Nephron (organoid): ENCODE results near the gene PAQR8.
A peak's percentile ranks its signal among the peaks of the same experiment; 100 is the strongest.

Experiments
- H3K27ac Mint-ChIP-seq, 3 experiments: 2 replicates each; pipeline ENCODE4 v1.8.0; 2020; ENCODE audit warnings: mixed read lengths in 3 of 3, mild to moderate bottlenecking in 2 of 3, moderate library complexity in 1 of 3
- H3K27me3 Mint-ChIP-seq: 2 replicates; pipeline ENCODE4 v1.8.0; 2021; ENCODE audit warnings: low read depth, mild to moderate bottlenecking, moderate library complexity, mixed read lengths
- H3K36me3 Mint-ChIP-seq: 2 replicates; pipeline ENCODE4 v1.8.0; 2020; ENCODE audit warnings: low read depth, mixed read lengths
- H3K4me1 Mint-ChIP-seq: 2 replicates; pipeline ENCODE4 v1.8.0; 2020; ENCODE audit warnings: mixed read lengths
- H3K4me3 Mint-ChIP-seq, 3 experiments: 2 replicates each; pipeline ENCODE4 v1.8.0; 2020; ENCODE audit warnings: mild to moderate bottlenecking in 3 of 3, mixed read lengths in 3 of 3, moderate library complexity in 2 of 3
- H3K9me3 Mint-ChIP-seq: 2 replicates; pipeline ENCODE4 v1.8.0; 2020; ENCODE audit warnings: mixed read lengths
- TF ChIP-seq, protein P1 (sequence below), 3 experiments: fragments of 200-600 bp; sonication (generic); IDR thresholded peaks; one replicate each; pipeline ENCODE4 v1.5.0; 2021; ENCODE audit warnings: antibody characterized with exemption in 3 of 3; ENCODE audit not compliant: unreplicated experiment in 3 of 3

The PAQR8 gene

DNA sequence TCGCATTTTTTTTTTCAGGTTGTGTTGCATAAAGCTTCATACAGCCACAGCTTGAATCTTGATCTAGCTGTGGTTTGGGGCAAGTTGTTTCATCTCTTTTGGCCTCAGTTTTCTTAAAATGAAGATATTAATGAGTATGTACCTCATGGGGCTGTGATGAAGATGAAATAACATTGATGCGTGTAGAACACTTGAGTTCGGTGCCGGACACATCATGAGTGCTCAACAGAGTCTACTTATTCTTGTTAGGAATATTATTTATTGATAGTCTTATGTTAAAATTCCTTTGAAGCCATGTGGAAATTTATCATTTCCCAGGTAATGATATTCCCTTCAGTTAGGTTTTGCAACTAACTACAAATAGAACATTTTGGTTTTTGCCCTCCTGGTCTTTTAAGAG lies 3.4 kb downstream of the PAQR8 start:
- Mint-ChIP-seq H3K4me3 (no peak overlapping the region), H3K4me1 (peaks cover 17% of the 10 kb centered on the region), H3K27ac (no peak overlapping the region), H3K27me3 (peaks cover 14% of the 10 kb centered on the region), H3K9me3 (no peaks in the 10 kb centered on the region), H3K36me3 (no peaks in the 10 kb centered on the region)
- TF ChIP-seq, protein P1, sequence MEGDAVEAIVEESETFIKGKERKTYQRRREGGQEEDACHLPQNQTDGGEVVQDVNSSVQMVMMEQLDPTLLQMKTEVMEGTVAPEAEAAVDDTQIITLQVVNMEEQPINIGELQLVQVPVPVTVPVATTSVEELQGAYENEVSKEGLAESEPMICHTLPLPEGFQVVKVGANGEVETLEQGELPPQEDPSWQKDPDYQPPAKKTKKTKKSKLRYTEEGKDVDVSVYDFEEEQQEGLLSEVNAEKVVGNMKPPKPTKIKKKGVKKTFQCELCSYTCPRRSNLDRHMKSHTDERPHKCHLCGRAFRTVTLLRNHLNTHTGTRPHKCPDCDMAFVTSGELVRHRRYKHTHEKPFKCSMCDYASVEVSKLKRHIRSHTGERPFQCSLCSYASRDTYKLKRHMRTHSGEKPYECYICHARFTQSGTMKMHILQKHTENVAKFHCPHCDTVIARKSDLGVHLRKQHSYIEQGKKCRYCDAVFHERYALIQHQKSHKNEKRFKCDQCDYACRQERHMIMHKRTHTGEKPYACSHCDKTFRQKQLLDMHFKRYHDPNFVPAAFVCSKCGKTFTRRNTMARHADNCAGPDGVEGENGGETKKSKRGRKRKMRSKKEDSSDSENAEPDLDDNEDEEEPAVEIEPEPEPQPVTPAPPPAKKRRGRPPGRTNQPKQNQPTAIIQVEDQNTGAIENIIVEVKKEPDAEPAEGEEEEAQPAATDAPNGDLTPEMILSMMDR (IDR thresholded peaks at IDR 0.05; ENCODE audit: unreplicated experiment in 3 of 3): no peak

DNA sequence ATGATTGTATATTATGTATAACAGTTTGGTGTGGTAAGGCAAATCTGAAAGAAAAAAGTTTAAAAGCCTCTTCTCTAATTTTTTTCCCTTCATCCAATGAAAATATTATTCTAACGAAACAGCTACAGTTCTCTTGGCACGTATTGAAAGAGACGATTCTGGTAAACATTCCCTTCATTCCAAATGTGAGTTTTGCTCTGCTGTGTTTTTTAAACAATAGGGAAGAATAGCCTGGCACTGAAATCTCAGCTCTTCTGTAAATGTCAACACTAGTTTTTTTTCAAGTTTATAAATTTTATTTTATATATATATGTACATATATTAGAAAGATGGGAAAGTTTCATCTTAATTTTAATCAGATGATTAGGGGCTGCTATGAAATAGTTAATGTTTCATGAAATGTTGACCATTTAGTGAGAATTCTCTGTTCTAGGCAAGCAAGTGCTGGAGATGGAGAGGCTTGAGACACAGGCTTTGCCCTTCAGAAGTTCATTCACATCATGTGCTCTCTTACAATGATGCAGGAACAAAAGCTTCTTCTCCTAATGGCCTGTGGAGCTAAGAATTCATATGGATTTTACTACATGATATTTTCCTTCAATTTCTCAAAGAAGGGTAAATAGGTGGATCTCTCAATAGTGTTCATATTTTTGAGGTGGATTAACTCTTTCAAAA lies 4.1 kb downstream of the PAQR8 start:
- no peaks in the 10 kb centered on the region for H3K36me3 Mint-ChIP-seq
- H3K9me3 Mint-ChIP-seq: no peaks in the 10 kb centered on the region
- TF ChIP-seq, protein P1 (IDR thresholded peaks at IDR 0.05; ENCODE audit: unreplicated experiment in 3 of 3): no peak
- H3K27me3 Mint-ChIP-seq: peaks cover 14% of the 10 kb centered on the region
- peak overlapping the region in 1 of 3 experiments; percentile 40 for H3K4me3 Mint-ChIP-seq
- peak overlapping the region in 1 of 3 experiments; percentile 43 for H3K27ac Mint-ChIP-seq
- peaks cover 17% of the 10 kb centered on the region for H3K4me1 Mint-ChIP-seq

DNA sequence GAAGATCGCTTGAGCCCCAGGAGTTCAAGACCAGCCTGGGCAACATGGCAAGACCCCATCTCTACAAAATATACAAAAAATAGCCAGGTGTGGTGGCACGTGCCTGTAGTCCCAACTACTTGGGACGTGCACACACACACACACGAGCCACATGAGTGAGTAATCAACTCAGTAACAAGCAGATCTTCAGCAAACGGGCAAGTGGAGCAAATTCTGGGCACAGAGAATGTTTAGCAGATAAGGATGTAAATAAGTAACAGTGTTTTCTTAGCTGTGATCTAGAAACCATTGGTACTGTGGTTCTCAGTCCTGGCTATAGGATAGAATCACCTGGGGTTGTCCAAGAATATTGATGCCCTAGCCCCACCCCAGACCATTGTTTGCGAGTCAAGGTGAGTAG lies 6.1 kb downstream of the PAQR8 start:
- H3K36me3 Mint-ChIP-seq: no peaks in the 10 kb centered on the region
- H3K4me3 Mint-ChIP-seq: no peak overlapping the region
- H3K27ac Mint-ChIP-seq: no peak overlapping the region
- peaks cover 19% of the 10 kb centered on the region for H3K4me1 Mint-ChIP-seq
- peaks cover 7% of the 10 kb centered on the region for H3K27me3 Mint-ChIP-seq
- H3K9me3 Mint-ChIP-seq: no peaks in the 10 kb centered on the region
- TF ChIP-seq, protein P1 (IDR thresholded peaks at IDR 0.05; ENCODE audit: unreplicated experiment in 3 of 3): no peak

DNA sequence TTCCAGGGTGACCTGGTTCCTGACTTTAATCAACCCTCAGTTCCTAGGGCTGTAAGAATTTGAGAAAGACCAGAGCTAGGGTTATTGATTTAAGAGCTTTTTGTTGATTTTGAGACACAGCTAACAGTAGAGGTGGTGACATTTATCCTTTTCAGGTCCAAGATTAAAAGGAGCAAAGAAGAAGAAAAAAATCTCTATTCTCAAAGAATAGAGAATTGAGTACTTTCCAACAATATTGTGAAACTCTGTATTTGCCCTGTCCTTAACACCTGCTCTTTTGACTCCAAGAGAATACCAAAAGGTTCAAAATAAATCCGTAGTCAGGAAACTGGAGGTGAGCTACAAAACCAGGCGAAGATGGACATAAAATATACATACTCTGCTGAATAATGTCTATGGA lies 7.3 kb downstream of the PAQR8 start:
- Mint-ChIP-seq H3K4me3 (no peak overlapping the region), H3K27me3 (no peaks in the 10 kb centered on the region), H3K4me1 (peaks cover 10% of the 10 kb centered on the region), H3K36me3 (peaks cover 4% of the 10 kb centered on the region), H3K9me3 (no peaks in the 10 kb centered on the region), H3K27ac (no peak overlapping the region)
- TF ChIP-seq, protein P1 (IDR thresholded peaks at IDR 0.05; ENCODE audit: unreplicated experiment in 3 of 3): no peak

DNA sequence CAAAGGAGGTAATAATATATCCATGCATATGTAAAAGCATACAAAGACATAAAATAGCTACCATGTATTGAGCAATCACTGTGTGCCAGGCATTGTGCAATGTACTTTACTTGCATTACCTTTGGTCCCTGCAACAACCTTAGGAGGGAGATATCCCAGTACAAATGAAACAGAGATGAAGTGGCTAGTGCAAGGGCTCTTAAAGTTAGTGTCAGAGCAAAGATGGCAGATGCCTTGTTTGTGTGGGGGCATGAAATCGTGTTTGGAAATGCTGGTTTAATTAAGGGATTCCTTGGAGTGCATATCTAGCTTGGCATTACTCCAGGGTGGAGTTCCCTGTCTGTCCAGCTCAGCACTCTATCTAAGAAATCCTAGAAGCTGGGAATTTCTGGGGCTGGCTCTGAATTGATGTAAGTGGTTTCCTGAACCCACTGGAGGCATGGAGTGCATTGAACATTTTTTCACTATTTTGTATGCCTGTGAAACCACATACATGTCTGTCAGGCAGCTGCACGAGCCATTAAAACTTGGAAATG lies 9.8 kb downstream of the PAQR8 start:
- Mint-ChIP-seq H3K27me3 (no peaks in the 10 kb centered on the region), H3K4me3 (no peak overlapping the region), H3K4me1 (peaks cover 10% of the 10 kb centered on the region), H3K27ac (no peak overlapping the region), H3K9me3 (no peaks in the 10 kb centered on the region), H3K36me3 (peaks cover 4% of the 10 kb centered on the region)
- TF ChIP-seq, protein P1 (IDR thresholded peaks at IDR 0.05; ENCODE audit: unreplicated experiment in 3 of 3): no peak

DNA sequence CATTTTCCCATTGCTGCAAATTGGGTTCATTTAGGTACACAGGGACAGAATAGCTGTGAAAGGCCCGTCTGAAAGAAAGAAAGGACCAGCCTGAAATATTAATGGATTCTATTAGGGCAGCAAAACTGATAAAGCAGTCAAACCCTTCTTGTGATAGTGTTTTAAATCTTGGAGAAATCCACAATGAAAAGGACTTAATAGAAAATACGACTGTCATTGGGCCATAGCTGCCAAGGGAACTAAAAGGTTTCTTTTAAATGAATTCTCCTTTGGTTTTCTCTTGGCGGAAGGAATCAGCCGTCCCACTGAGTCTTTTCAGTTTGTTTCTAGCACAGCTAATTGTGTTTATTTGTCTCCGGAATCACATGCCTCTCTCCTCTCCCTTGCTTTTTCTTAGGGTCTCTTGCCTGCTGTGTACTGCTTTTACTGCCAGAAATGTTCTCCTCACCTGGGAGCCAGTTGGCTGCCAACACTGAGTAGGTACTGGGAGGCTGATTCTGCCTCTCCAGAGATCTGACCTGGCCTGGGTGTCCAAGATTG lies 11.3 kb downstream of the PAQR8 start:
- Mint-ChIP-seq H3K27me3 (no peaks in the 10 kb centered on the region), H3K9me3 (no peaks in the 10 kb centered on the region), H3K27ac (no peak overlapping the region), H3K4me1 (peaks cover 10% of the 10 kb centered on the region), H3K36me3 (peaks cover 7% of the 10 kb centered on the region), H3K4me3 (no peak overlapping the region)
- TF ChIP-seq, protein P1 (IDR thresholded peaks at IDR 0.05; ENCODE audit: unreplicated experiment in 3 of 3): no peak
